Activated B cell treated with CpG ODN at 0.5 μM for 24 hours (primary cell): Measurements from ENCODE around the gene RBBP7. TPM values are rescaled to one million over a fixed set of nuclear protein-coding genes. Genes with fewer than 3 reads are reported as not detected.
"Not testable (repeated sequence)": the region's sequence is repeated elsewhere in the genome, so short reads cannot be mapped to it uniquely, and the experiment has no call there.

Source experiments
- ATAC-seq: fragments of 200-7000 bp; cut with Tn5 transposase; one replicate; pipeline ENCODE4 v1.10.0; 2021; ENCODE audit warnings: low read depth, mild to moderate bottlenecking, moderate library complexity
- CTCF ChIA-PET: fragments of 350-600 bp; sonication (Branson Sonifier 250); formaldehyde crosslinking; loops from one replicate; lab custom pipeline; 2021; ENCODE audit warnings: antibody characterized with exemption; lab: Charles Lee
- POLR2A ChIA-PET: fragments of 350-600 bp; sonication (Branson Sonifier 250); formaldehyde crosslinking; loops from one replicate; lab custom pipeline; 2021; ENCODE audit warnings: antibody characterized with exemption; lab: Charles Lee
- DNase-seq: peaks from one replicate; pipeline ENCODE4 v3.0.0; 2022
- H3K27ac Mint-ChIP-seq: one replicate; pipeline ENCODE4 v1.8.0; 2020; ENCODE audit warnings: mixed read lengths
- H3K27me3 Mint-ChIP-seq: one replicate; pipeline ENCODE4 v1.8.0; 2021; ENCODE audit warnings: mixed read lengths
- H3K36me3 Mint-ChIP-seq: one replicate; pipeline ENCODE4 v1.8.0; 2021; ENCODE audit warnings: low read depth, mixed read lengths
- H3K4me1 Mint-ChIP-seq: one replicate; pipeline ENCODE4 v1.8.0; 2021; ENCODE audit warnings: mixed read lengths
- H3K4me3 Mint-ChIP-seq: one replicate; pipeline ENCODE4 v1.8.0; 2020; ENCODE audit warnings: mild to moderate bottlenecking, mixed read lengths
- H3K9me3 Mint-ChIP-seq: one replicate; pipeline ENCODE4 v1.8.0; 2020; ENCODE audit warnings: mixed read lengths
- CTCF ChIP-seq: fragments of 200-600 bp; IDR thresholded peaks from one replicate; pipeline ENCODE4 v1.8.0; 2022; ENCODE audit warnings: antibody characterized with exemption, mild to moderate bottlenecking
- intact Hi-C: fragments of 100-400 bp; cut with micrococcal nuclease; formaldehyde crosslinking; loops from one replicate; pipeline ENCODE4 v1.15.1; 2024
- total RNA-seq: library from RNA; stranded (reverse); gene quantifications from 2 replicates; pipeline ENCODE4 v1.2.3, GENCODE V29; 2022

The RBBP7 gene
- total RNA-seq, 1 donor from 2014 or later, result 97.9 TPM

GRCh38 chrX:16868920-16869319 is 1.2 kb downstream of the RBBP7 start:
- H3K4me3 Mint-ChIP-seq, result peak overlapping the region; percentile 85
- peaks cover 16% of the 10 kb centered on the region for H3K36me3 Mint-ChIP-seq
- no peaks in the 10 kb centered on the region for H3K27me3 Mint-ChIP-seq
- DNase-seq, result no peak
- H3K4me1 Mint-ChIP-seq, result peaks cover 46% of the 10 kb centered on the region
- ATAC-seq, result no peak
- no peaks in the 10 kb centered on the region for H3K9me3 Mint-ChIP-seq
- intact Hi-C loops, result loop anchor here (10.0 kb wide), 1 partner anchor 1194 kb away; no protein-coding TSS in a partner anchor
- TF ChIP-seq CTCF, result no peak
- H3K27ac Mint-ChIP-seq, result peak overlapping the region; percentile 81
- POLR2A ChIA-PET, result interaction anchor here (0.6 to 4.5 kb wide), 3 partner anchors 14 to 35 kb away, joined by 3 to 51 read pairs (median 3); no protein-coding TSS in a partner anchor
- CTCF ChIA-PET, result no interaction called here

DNA sequence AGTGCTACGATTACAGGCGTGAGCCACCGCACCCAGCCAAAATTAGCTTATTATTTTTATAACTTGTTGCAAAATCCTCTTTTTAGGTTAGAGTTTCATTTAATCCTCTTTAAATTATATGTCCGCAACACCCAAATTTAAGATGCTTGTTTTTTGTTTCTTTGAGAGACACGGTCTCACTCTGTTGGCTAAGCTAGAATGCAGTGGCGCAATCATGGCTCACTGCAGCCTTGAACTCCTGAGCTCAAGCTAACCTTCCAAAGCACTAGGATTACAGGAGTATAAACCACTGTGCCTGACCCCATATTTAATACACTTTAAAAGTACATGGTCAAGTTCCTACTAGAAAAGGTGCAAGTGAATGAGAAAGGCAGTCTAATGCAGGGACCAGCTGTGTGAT is 2.2 kb downstream of the RBBP7 start:
- no peak for TF ChIP-seq CTCF
- peaks cover 20% of the 10 kb centered on the region for H3K36me3 Mint-ChIP-seq
- POLR2A ChIA-PET, result interaction anchor here (0.6 to 4.5 kb wide), 2 partner anchors 15 to 203 kb away, joined by 3 to 51 read pairs; no protein-coding TSS in a partner anchor
- H3K4me3 Mint-ChIP-seq, result no peak overlapping the region
- DNase-seq (no peak), ATAC-seq (no peak)
- peaks cover 47% of the 10 kb centered on the region for H3K4me1 Mint-ChIP-seq
- CTCF ChIA-PET, result no interaction called here
- H3K9me3 Mint-ChIP-seq, result no peaks in the 10 kb centered on the region
- no peaks in the 10 kb centered on the region for H3K27me3 Mint-ChIP-seq
- intact Hi-C loops, result loop anchor here (10.0 kb wide), 1 partner anchor 1193 kb away; no protein-coding TSS in a partner anchor
- H3K27ac Mint-ChIP-seq, result no peak overlapping the region

DNA sequence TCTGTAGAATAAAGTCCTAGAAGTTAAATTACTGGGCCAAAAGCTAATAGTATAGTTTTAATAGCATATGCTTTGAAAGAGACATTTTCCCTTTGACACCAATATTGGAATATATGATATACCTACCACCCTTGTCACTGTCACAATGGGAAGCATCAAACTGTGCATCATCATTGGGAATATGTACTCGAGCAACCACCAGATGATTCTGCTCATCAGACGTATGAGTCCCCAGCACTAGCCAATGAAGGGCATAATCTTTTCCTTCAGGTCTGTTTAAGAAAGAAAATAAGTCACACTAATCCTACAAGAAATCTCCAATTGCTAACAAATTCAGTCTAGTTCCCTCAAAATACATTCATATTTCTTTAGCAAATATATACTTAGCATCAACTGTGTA is 7.3 kb downstream of the RBBP7 start:
- POLR2A ChIA-PET, result interaction anchor here (0.6 kb wide), 1 partner anchor 50 kb away, joined by 3 read pairs; no protein-coding TSS in a partner anchor
- Mint-ChIP-seq H3K4me1 (peaks cover 23% of the 10 kb centered on the region), H3K27ac (no peak overlapping the region), H3K27me3 (no peaks in the 10 kb centered on the region), H3K4me3 (no peak overlapping the region), H3K36me3 (peaks cover 41% of the 10 kb centered on the region), H3K9me3 (no peaks in the 10 kb centered on the region)
- ATAC-seq (no peak), DNase-seq (no peak)
- intact Hi-C loops, result loop anchor here (10.0 kb wide), 1 partner anchor 1188 kb away; no protein-coding TSS in a partner anchor
- TF ChIP-seq CTCF, result no peak
- CTCF ChIA-PET, result no interaction called here

DNA sequence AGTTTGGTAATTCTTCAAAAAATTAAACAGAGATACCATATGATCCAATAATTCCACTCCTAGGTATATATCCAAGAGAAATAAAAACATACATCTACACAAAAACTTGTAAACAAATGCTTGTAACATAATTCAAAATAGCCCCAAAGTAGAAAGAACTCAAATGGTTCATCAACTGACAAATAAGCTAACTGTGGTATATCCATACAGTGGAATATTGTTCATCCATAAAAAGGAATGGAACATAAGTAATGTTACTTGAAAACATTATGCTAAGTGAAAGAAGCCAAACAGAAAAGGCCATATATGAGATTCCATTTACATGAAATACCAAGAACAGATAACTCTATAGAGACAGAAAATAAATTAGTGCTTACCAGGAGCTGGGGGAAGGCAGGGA is 13.4 kb downstream of the RBBP7 start:
- Mint-ChIP-seq H3K27ac (no peak overlapping the region), H3K9me3 (no peaks in the 10 kb centered on the region), H3K27me3 (no peaks in the 10 kb centered on the region), H3K4me1 (peaks cover 21% of the 10 kb centered on the region), H3K36me3 (peaks cover 69% of the 10 kb centered on the region), H3K4me3 (no peak overlapping the region)
- TF ChIP-seq CTCF, result no peak
- no peak for DNase-seq
- intact Hi-C loops, result loop anchor here (1.0 to 2.0 kb wide), 2 partner anchors 14 to 26 kb away; partner anchors contain the start of gene RBBP7
- CTCF ChIA-PET, result interaction anchor here (0.6 to 2.4 kb wide), 2 partner anchors 26 to 103 kb away, joined by 3 to 6 read pairs; no protein-coding TSS in a partner anchor
- POLR2A ChIA-PET, result interaction anchor here (1.4 to 2.5 kb wide), 2 partner anchors 14 to 26 kb away, joined by 4 to 10 read pairs; partner anchors contain the start of gene RBBP7
- no peak for ATAC-seq

DNA sequence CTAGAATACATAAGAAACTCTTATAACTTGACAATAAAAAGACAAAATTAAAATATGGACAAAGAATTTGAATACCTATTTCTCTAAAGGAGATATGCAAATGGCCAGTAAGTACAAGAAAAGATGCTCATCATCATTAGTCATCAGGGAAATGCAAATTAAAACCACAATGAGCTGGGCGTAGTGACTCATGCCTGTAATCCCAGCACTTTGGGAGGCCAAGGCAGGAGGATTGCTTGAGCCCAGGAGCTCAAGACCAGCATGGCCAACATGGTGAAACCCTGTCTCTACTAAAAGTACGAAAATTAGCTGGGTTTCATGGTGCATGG is 14.1 kb downstream of the RBBP7 start:
- Mint-ChIP-seq H3K4me1 (peaks cover 21% of the 10 kb centered on the region), H3K36me3 (peaks cover 71% of the 10 kb centered on the region), H3K27ac (peak overlapping the region; percentile 75)
- ChIA-PET POLR2A (interaction anchor here (0.7 to 2.5 kb wide), 4 partner anchors 15 to 36 kb away, joined by 3 to 10 read pairs (median 4); partner anchors contain the start of gene RBBP7), CTCF (interaction anchor here (2.4 kb wide), 1 partner anchor 27 kb away, joined by 6 read pairs; no protein-coding TSS in a partner anchor)
- not testable (repeated sequence) for H3K27me3 Mint-ChIP-seq, H3K9me3 Mint-ChIP-seq, H3K4me3 Mint-ChIP-seq, DNase-seq
- intact Hi-C loops, result loop anchor here (1.0 to 2.0 kb wide), 2 partner anchors 14 to 27 kb away; partner anchors contain the start of gene RBBP7
- ATAC-seq, result peak; percentile 72
